Measurements from ENCODE around the gene SLIT1.

Gene SLIT1

DNA sequence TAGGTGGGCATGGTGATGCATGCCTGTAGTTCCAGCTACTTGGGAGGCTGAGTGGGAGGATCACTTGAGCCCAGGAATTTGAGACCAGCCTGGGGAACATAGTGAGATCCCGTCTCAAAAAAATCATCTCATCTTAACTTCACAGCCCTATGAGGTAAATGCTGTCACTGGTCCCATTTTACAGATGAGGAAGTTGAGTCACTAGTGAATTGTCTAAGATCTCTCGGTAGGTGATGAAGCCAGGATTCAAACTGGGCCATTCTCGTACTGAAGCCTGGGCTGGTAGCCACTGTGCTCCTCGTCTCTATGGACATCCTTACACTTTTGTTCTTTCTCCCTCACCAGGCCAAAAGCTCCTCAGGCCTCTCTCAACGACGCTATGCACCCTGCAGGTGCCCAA, 6.4 kb downstream of the SLIT1 start:
- TF ChIP-seq LEF1 (IDR thresholded peaks at IDR 0.05; ENCODE audit: borderline replicate concordance) (no peak), CTBP1 (IDR thresholded peaks at IDR 0.05; ENCODE audit: borderline replicate concordance) (no peak), BHLHE40 (IDR thresholded peaks at IDR 0.05; ENCODE audit: borderline replicate concordance) (no peak), FOXA1 (IDR thresholded peaks at IDR 0.05) (no peak), ELF4 (IDR thresholded peaks at IDR 0.05) (no peak), SUZ12 (IDR thresholded peaks at IDR 0.05) (no peak), SP1 (IDR thresholded peaks at IDR 0.05) (no peak), FOXM1 (IDR thresholded peaks at IDR 0.05; ENCODE audit: borderline replicate concordance) (no peak), TARDBP (IDR thresholded peaks at IDR 0.05) (no peak), FOXK2 (IDR thresholded peaks at IDR 0.05) (no peak), PKNOX1 (IDR thresholded peaks at IDR 0.05) (no peak), HDGF (IDR thresholded peaks at IDR 0.05; ENCODE audit: borderline replicate concordance) (no peak), ZNF384 (IDR thresholded peaks at IDR 0.05) (no peak), ARNT (IDR thresholded peaks at IDR 0.05) (no peak), NFRKB (IDR thresholded peaks at IDR 0.05) (no peak)
- ChIA-PET POLR2A (no interaction called here), CTCF (interaction anchor here (1.1 to 1.7 kb wide), 2 partner anchors 17 to 107 kb away, joined by 3 to 4 read pairs; no protein-coding TSS in a partner anchor)
- no peak for DNase-seq (ENCODE audit: extremely low spot score)

GRCh38 chr10:97178074-97178473, 7.7 kb downstream of the SLIT1 start:
- no peak for DNase-seq (ENCODE audit: extremely low spot score)
- TF ChIP-seq SP1 (IDR thresholded peaks at IDR 0.05) (no peak), ARNT (IDR thresholded peaks at IDR 0.05) (no peak), FOXK2 (IDR thresholded peaks at IDR 0.05) (no peak)
- CTCF ChIA-PET, result interaction anchor here (1.1 to 1.7 kb wide), 2 partner anchors 18 to 106 kb away, joined by 3 to 4 read pairs; no protein-coding TSS in a partner anchor
- POLR2A ChIA-PET, result no interaction called here

GRCh38 chr10:97176226-97176625, 9.5 kb downstream of the SLIT1 start:
- ChIA-PET POLR2A (no interaction called here), CTCF (interaction anchor here (1.1 kb wide), 1 partner anchor 21 kb away, joined by 3 read pairs; no protein-coding TSS in a partner anchor)
- TF ChIP-seq NFRKB (IDR thresholded peaks at IDR 0.05) (no peak), HDGF (IDR thresholded peaks at IDR 0.05; ENCODE audit: borderline replicate concordance) (no peak), CTBP1 (IDR thresholded peaks at IDR 0.05; ENCODE audit: borderline replicate concordance) (no peak), ARNT (IDR thresholded peaks at IDR 0.05) (no peak), TARDBP (IDR thresholded peaks at IDR 0.05) (no peak), PKNOX1 (IDR thresholded peaks at IDR 0.05) (no peak), FOXA1 (IDR thresholded peaks at IDR 0.05) (no peak), L3MBTL2 (conservative IDR thresholded peaks at IDR 0.05) (no peak), FOXM1 (IDR thresholded peaks at IDR 0.05; ENCODE audit: borderline replicate concordance) (no peak), ELF4 (IDR thresholded peaks at IDR 0.05) (no peak), SP1 (IDR thresholded peaks at IDR 0.05) (no peak), SUZ12 (IDR thresholded peaks at IDR 0.05) (no peak), FOXK2 (IDR thresholded peaks at IDR 0.05) (no peak), LEF1 (IDR thresholded peaks at IDR 0.05; ENCODE audit: borderline replicate concordance) (no peak), BHLHE40 (IDR thresholded peaks at IDR 0.05; ENCODE audit: borderline replicate concordance) (no peak), ZNF384 (IDR thresholded peaks at IDR 0.05) (no peak)
- no peak for DNase-seq (ENCODE audit: extremely low spot score)

DNA sequence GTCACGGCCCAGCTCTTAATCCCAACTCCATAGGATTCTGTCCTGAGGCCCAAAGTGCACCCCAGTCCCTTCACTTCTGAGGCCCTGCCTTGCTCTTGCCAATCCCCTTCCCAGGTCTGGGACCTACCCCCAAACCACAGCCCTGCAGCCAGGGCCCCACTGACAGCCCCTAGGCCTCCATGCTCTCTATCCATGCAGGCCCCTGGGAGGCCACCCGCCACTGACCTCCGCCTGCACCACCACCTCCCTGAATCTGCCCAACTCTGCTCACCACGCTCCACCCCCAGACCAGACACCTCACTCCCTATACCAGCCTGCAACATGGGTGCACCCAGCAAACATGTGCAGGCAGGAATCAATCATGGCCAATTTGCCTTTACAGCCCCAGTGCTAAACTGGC, 10.2 kb downstream of the SLIT1 start:
- CTCF ChIA-PET, result interaction anchor here (0.6 kb wide), 1 partner anchor 26 kb away, joined by 3 read pairs; no protein-coding TSS in a partner anchor
- no peak for DNase-seq (ENCODE audit: extremely low spot score)
- POLR2A ChIA-PET, result no interaction called here
- TF ChIP-seq HDGF (IDR thresholded peaks at IDR 0.05; ENCODE audit: borderline replicate concordance), result no peak
- TF ChIP-seq L3MBTL2 (conservative IDR thresholded peaks at IDR 0.05), result no peak
- TF ChIP-seq NFRKB (IDR thresholded peaks at IDR 0.05), result no peak
- TF ChIP-seq BHLHE40 (IDR thresholded peaks at IDR 0.05; ENCODE audit: borderline replicate concordance), result no peak
- TF ChIP-seq CTBP1 (IDR thresholded peaks at IDR 0.05; ENCODE audit: borderline replicate concordance), result no peak
- TF ChIP-seq ARNT (IDR thresholded peaks at IDR 0.05), result no peak
- TF ChIP-seq SUZ12 (IDR thresholded peaks at IDR 0.05), result no peak
- TF ChIP-seq TARDBP (IDR thresholded peaks at IDR 0.05), result no peak
- no peak for TF ChIP-seq SP1 (IDR thresholded peaks at IDR 0.05)
- no peak for TF ChIP-seq FOXA1 (IDR thresholded peaks at IDR 0.05)

DNA sequence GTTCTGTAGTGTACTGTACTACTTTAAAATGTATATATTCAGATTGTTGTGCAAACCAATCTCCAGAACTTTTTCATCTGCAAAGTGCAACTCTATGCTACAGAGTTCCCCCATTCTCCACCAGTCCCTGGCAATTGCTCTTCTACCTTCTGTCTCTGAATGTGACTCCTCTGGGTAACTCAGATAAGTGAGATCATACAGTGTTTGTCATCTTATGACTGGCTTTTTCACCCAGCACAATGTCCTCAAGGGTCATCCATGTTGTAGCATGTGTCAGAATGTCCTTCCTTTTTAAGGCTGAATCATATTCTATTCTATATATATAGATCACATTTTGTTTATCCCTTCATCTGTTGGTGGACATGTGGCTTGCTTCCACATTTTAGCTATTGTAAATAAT, 10.8 kb downstream of the SLIT1 start:
- TF ChIP-seq BHLHE40 (IDR thresholded peaks at IDR 0.05; ENCODE audit: borderline replicate concordance) (no peak), ZNF384 (IDR thresholded peaks at IDR 0.05) (no peak), NFRKB (IDR thresholded peaks at IDR 0.05) (no peak), L3MBTL2 (conservative IDR thresholded peaks at IDR 0.05) (no peak), HDGF (IDR thresholded peaks at IDR 0.05; ENCODE audit: borderline replicate concordance) (no peak), LEF1 (IDR thresholded peaks at IDR 0.05; ENCODE audit: borderline replicate concordance) (no peak), FOXA1 (IDR thresholded peaks at IDR 0.05) (no peak), FOXM1 (IDR thresholded peaks at IDR 0.05; ENCODE audit: borderline replicate concordance) (no peak), TARDBP (IDR thresholded peaks at IDR 0.05) (no peak), FOXK2 (IDR thresholded peaks at IDR 0.05) (no peak), SP1 (IDR thresholded peaks at IDR 0.05) (no peak), ARNT (IDR thresholded peaks at IDR 0.05) (no peak), SUZ12 (IDR thresholded peaks at IDR 0.05) (no peak), CTBP1 (IDR thresholded peaks at IDR 0.05; ENCODE audit: borderline replicate concordance) (no peak)
- DNase-seq (ENCODE audit: extremely low spot score), result no peak
- POLR2A ChIA-PET, result interaction anchor here (1.0 kb wide), 1 partner anchor 18 kb away, joined by 3 read pairs; no protein-coding TSS in a partner anchor
- CTCF ChIA-PET, result no interaction called here

GRCh38 chr10:97174276-97174775, 11.4 kb downstream of the SLIT1 start:
- POLR2A ChIA-PET, result interaction anchor here (1.0 kb wide), 1 partner anchor 17 kb away, joined by 3 read pairs; no protein-coding TSS in a partner anchor
- CTCF ChIA-PET, result no interaction called here
- no peak for DNase-seq (ENCODE audit: extremely low spot score)
- no peak for TF ChIP-seq CTBP1 (IDR thresholded peaks at IDR 0.05; ENCODE audit: borderline replicate concordance)
- TF ChIP-seq HDGF (IDR thresholded peaks at IDR 0.05; ENCODE audit: borderline replicate concordance), result no peak
- TF ChIP-seq ARNT (IDR thresholded peaks at IDR 0.05), result no peak
- no peak for TF ChIP-seq NFRKB (IDR thresholded peaks at IDR 0.05)
- TF ChIP-seq LEF1 (IDR thresholded peaks at IDR 0.05; ENCODE audit: borderline replicate concordance), result no peak
- TF ChIP-seq ELF4 (IDR thresholded peaks at IDR 0.05), result no peak
- TF ChIP-seq FOXM1 (IDR thresholded peaks at IDR 0.05; ENCODE audit: borderline replicate concordance), result no peak
- no peak for TF ChIP-seq SUZ12 (IDR thresholded peaks at IDR 0.05)
- no peak for TF ChIP-seq FOXK2 (IDR thresholded peaks at IDR 0.05)
- no peak for TF ChIP-seq TARDBP (IDR thresholded peaks at IDR 0.05)
- no peak for TF ChIP-seq PKNOX1 (IDR thresholded peaks at IDR 0.05)
- TF ChIP-seq ZNF384 (IDR thresholded peaks at IDR 0.05), result no peak
- no peak for TF ChIP-seq BHLHE40 (IDR thresholded peaks at IDR 0.05; ENCODE audit: borderline replicate concordance)
